ENCODE results near the gene GRIK3.
A peak's percentile ranks its signal among the peaks of the same experiment; 100 is the strongest.

GRIK3 gene

DNA sequence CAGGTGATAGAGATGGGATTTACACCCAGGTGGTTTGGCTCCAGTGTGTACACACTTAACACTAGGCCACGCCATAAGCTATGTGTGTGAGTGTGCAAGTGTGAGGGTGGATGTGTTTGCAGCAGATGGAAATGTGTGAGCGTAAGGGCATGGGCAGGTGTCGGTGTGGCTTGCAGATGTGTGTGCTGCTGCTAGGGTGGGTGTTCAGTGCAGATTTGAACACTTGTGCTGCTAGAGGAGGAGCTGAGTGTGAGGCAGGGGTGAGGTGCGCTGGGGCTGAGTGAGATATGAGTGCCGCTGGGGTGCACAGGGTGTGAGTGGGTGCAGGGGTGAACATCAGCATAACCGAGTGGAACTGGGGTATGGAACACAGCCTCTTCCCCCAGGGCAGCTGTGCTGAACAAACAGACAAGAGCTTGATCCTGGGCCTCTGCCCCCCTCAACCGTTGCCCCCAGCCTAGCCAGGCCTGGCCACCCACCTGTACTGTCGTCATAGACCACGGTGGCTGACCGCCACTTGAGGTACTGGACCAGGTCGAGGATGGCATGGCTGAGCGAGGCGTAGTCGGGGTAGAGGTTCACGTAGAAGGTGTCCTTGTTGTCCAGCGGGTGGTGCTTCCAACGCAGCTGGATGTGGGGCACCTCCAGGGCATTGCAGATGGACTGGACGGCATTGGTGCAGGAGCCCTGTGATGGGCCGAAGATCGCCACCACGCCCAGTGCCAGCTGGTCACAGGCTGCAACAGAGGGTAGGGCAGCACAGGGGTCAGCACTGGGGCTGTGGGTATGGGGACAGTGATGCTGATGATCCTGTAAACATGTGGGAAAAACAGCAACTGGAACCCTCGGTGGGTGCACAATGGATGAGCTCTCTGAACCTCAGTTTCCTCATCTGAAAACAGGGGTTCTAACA lies 153.9 kb downstream of the GRIK3 start:
- Mint-ChIP-seq H3K27ac (ENCODE audit: low read depth) (no peak overlapping the region), H3K4me1 (no peaks in the 10 kb centered on the region), H3K27me3 (peaks cover 49% of the 10 kb centered on the region), H3K9me3 (no peaks in the 10 kb centered on the region), H3K4me3 (no peak overlapping the region), H3K36me3 (ENCODE audit: insufficient read depth) (no peaks in the 10 kb centered on the region)
- peak in 1 of 2 donors; percentile 10 for DNase-seq (ENCODE audit: low spot score in 2 of 2)
- no peak for ATAC-seq (replicated peaks; ENCODE audit: extremely low read depth, poor library complexity, severe bottlenecking)

DNA sequence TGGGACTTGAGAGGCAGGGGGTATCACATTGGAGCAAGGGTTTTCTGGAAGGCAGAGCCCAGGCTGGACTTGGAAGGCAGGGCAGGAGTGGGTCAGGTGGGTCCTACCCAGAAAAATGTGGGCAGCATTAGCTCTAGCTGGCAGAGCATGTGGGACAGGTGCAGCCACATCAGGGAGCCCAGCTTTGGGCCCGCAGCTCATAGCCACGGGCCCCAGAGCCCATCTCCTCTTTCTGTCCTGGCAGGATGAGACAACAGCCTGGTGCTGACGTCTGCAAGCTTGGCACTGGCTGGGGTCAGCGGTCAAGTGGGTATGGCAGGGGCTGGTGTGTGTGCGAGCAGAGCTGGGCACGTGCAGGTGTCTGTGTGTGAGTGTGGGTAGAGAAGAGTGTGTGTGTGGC lies 154.7 kb downstream of the GRIK3 start:
- DNase-seq (ENCODE audit: low spot score in 2 of 2) (no peak), ATAC-seq (replicated peaks; ENCODE audit: extremely low read depth, poor library complexity, severe bottlenecking) (no peak)
- no peak overlapping the region for H3K4me3 Mint-ChIP-seq
- no peaks in the 10 kb centered on the region for H3K36me3 Mint-ChIP-seq (ENCODE audit: insufficient read depth)
- H3K27me3 Mint-ChIP-seq = peaks cover 56% of the 10 kb centered on the region
- no peak overlapping the region for H3K27ac Mint-ChIP-seq (ENCODE audit: low read depth)
- H3K4me1 Mint-ChIP-seq = no peaks in the 10 kb centered on the region
- no peaks in the 10 kb centered on the region for H3K9me3 Mint-ChIP-seq

DNA sequence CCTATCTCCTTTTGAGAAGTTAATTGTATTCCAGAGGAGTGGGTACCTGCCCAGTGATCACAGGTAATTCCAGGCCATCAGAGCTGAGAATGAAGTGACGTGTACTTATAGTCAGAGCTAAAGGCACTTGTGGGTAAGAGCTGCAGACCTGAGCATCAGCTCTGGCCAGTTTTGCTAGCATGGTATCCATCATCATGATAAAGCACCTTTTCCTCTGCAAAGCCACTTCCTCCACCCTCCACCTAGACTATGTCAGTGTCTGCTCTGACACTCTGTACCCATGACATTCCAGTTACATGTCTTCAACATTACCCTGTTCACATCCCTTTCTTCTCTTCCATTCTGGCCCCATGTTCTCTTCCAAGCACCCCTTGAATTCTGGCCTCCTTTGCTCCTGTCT lies 157.3 kb downstream of the GRIK3 start:
- H3K36me3 Mint-ChIP-seq (ENCODE audit: insufficient read depth) = no peaks in the 10 kb centered on the region
- H3K4me3 Mint-ChIP-seq = no peak overlapping the region
- no peaks in the 10 kb centered on the region for H3K9me3 Mint-ChIP-seq
- peaks cover 64% of the 10 kb centered on the region for H3K27me3 Mint-ChIP-seq
- no peak for ATAC-seq (replicated peaks; ENCODE audit: extremely low read depth, poor library complexity, severe bottlenecking)
- H3K4me1 Mint-ChIP-seq = no peaks in the 10 kb centered on the region
- no peak for DNase-seq (ENCODE audit: low spot score in 2 of 2)
- H3K27ac Mint-ChIP-seq (ENCODE audit: low read depth) = no peak overlapping the region

DNA sequence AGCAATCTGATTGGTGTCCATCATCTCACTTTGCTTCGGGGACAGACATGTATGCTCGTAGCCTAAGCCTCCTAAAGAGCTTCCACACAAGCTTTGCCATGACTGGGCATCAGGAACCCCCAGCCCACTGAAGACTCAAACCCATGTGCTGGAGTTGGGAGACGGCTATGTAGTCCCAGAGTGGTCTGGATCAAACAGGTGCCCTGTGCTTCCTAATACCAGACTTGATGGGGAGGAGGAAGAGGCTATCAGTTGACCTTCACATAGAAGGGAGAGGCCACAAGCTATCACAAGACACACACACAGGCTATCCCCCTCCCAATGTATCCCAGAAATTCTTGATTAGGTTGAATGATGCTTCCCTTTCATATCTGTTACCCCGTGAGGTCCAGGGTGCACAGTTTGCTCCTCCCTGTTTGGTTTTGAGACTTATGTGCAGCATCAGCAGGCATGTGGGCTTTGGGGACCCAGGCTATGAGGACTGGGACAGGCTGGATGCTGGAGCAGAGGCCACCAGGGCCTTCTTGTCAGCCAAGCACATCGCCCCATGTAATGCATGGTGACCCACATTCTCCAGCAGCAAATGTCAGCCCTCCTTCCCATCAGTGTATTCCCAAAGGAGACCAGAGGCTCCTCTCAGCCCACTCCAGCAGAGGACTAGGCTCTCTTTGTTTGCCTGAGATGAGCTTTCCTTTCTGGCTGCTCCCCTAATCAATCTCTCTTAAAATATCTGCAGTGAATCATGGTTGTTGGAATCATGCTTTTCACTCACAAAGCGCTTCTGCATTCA lies 159.8 kb downstream of the GRIK3 start:
- no peak for ATAC-seq (replicated peaks; ENCODE audit: extremely low read depth, poor library complexity, severe bottlenecking)
- H3K36me3 Mint-ChIP-seq (ENCODE audit: insufficient read depth) = no peaks in the 10 kb centered on the region
- DNase-seq (ENCODE audit: low spot score in 2 of 2) = no peak
- H3K4me3 Mint-ChIP-seq = no peak overlapping the region
- H3K4me1 Mint-ChIP-seq = no peaks in the 10 kb centered on the region
- no peak overlapping the region for H3K27ac Mint-ChIP-seq (ENCODE audit: low read depth)
- peaks cover 46% of the 10 kb centered on the region for H3K27me3 Mint-ChIP-seq
- H3K9me3 Mint-ChIP-seq = no peaks in the 10 kb centered on the region

DNA sequence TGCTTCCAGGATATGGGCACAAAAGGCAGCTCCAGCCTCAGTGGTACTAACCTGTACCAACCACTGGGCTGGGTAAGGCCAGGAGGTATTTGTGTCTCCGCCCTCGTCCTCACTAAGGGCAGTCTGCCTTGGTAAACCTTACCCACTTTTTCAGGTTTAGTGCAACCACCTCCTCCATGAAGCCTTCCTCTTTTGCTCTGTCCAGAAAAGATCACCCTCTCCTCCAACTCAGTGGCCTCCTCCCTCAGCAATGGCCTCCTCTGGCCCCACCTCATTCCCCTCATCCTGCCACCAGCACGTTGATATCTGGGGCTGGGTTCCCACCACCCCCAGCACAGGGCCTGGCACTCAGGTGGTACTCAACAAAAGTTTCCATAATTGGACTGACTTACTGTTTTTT lies 161.5 kb downstream of the GRIK3 start:
- H3K9me3 Mint-ChIP-seq = no peaks in the 10 kb centered on the region
- no peak for ATAC-seq (replicated peaks; ENCODE audit: extremely low read depth, poor library complexity, severe bottlenecking)

DNA sequence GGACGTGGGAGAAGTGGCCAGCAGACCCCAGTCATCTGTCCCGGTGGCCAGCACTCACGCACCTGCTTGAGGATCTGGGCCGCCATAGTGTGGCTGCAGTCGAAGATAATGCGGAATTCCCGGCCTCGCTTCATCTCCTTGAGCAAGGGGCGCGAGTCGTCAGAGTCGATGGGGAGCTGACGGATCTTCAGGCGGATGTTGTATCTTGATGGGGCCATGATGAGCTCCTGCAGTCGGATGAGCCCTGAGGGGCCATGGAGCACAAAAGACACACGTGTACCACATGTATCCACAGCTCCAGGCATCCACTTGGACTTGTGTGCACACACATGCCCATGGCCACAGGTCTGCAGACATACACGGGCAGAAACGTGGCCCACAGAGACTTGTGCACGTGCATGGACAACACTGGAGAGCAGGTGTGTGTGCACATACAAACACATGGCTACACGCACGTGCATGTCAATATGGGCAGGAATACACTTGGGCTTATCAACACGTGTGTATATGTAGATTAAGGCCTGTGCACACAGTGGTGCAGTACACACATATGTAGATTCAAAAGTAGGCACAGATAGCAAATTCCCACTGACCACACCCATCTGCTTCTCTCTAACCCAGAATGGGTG lies 162.1 kb downstream of the GRIK3 start:
- Mint-ChIP-seq H3K4me3 (no peak overlapping the region), H3K27me3 (peaks cover 27% of the 10 kb centered on the region)

More for the DNA sequence above, 161.5 kb downstream of the GRIK3 start:
- Mint-ChIP-seq H3K4me1 (no peaks in the 10 kb centered on the region), H3K4me3 (no peak overlapping the region), H3K27ac (ENCODE audit: low read depth) (no peak overlapping the region), H3K36me3 (ENCODE audit: insufficient read depth) (no peaks in the 10 kb centered on the region), H3K27me3 (peaks cover 33% of the 10 kb centered on the region)
- no peak for DNase-seq (ENCODE audit: low spot score in 2 of 2)

DNA sequence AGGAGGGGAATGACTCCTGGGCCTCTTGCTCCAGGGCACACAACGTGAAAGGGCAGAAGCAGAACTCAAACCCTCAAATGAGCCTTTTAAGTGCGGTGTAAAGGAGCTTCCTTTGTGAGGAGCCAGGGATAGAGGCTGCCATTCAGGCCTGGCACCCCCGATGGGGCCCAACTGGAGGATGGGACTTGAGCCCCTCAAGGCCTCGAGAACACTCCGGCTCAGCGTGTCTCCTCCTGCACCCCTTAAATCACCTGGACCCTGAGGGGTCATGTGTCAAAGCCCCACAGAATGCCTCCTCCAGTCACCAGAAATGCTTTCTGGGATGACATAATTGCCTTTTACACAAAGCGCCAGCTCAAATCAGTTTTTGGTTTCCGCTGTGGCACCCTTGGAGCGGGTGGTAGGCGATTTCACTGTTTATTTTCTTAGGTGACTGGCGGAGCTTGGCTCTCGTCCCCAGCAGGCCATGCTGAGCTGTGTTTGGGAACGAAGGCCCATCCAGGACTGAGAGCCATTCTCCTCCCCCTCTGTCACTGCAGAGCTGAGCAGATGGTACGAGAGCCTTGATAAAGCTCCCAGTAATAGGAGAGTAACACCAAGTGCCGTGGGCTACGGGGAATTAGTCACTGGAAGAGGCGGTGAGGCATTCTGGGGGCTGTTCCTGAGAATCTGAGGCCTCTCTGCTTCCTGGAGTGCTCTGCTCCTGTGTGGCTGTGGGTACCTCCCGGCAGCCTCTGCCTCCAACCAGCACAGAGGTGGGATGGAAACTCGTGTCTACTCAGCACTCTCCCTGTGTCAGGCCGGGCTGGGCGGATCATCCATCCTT lies 163.0 kb downstream of the GRIK3 start:
- no peak overlapping the region for H3K4me3 Mint-ChIP-seq
- no peak for DNase-seq (ENCODE audit: low spot score in 2 of 2)

More for the DNA sequence above, 162.1 kb downstream of the GRIK3 start:
- Mint-ChIP-seq H3K27ac (ENCODE audit: low read depth) (no peak overlapping the region), H3K4me1 (no peaks in the 10 kb centered on the region), H3K9me3 (no peaks in the 10 kb centered on the region), H3K36me3 (ENCODE audit: insufficient read depth) (no peaks in the 10 kb centered on the region)
- ATAC-seq (replicated peaks; ENCODE audit: extremely low read depth, poor library complexity, severe bottlenecking) (no peak), DNase-seq (ENCODE audit: low spot score in 2 of 2) (no peak)

DNA sequence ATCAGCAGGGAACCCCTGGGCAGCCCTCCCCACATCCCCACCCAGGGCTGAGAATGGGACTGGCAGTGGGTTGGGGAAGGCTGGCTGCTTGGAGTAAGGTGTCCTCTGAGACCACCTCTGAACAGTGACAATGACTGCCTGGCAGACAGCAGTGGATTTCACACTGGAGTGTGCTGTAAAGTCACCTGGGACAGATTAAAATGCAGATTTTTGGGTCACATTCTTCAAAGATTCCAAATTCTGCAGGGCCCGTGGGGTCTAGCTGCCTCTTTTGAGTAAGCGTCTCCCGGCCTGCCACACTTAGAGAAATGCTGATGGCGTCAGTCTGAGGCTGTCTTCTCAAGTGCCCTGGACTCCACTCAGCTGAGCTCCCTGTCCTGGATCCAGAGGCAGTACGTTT lies 164.5 kb downstream of the GRIK3 start:
- DNase-seq (ENCODE audit: low spot score in 2 of 2) = no peak
- H3K4me1 Mint-ChIP-seq = no peaks in the 10 kb centered on the region
- H3K27me3 Mint-ChIP-seq = peaks cover 16% of the 10 kb centered on the region
- no peak for ATAC-seq (replicated peaks; ENCODE audit: extremely low read depth, poor library complexity, severe bottlenecking)
- no peaks in the 10 kb centered on the region for H3K36me3 Mint-ChIP-seq (ENCODE audit: insufficient read depth)
- H3K27ac Mint-ChIP-seq (ENCODE audit: low read depth) = no peak overlapping the region
- no peaks in the 10 kb centered on the region for H3K9me3 Mint-ChIP-seq
- H3K4me3 Mint-ChIP-seq = no peak overlapping the region

More for the DNA sequence above, 163.0 kb downstream of the GRIK3 start:
- no peaks in the 10 kb centered on the region for H3K9me3 Mint-ChIP-seq
- H3K27ac Mint-ChIP-seq (ENCODE audit: low read depth) = no peak overlapping the region
- H3K4me1 Mint-ChIP-seq = no peaks in the 10 kb centered on the region
- no peak for ATAC-seq (replicated peaks; ENCODE audit: extremely low read depth, poor library complexity, severe bottlenecking)
- H3K27me3 Mint-ChIP-seq = peaks cover 21% of the 10 kb centered on the region
- H3K36me3 Mint-ChIP-seq (ENCODE audit: insufficient read depth) = no peaks in the 10 kb centered on the region

DNA sequence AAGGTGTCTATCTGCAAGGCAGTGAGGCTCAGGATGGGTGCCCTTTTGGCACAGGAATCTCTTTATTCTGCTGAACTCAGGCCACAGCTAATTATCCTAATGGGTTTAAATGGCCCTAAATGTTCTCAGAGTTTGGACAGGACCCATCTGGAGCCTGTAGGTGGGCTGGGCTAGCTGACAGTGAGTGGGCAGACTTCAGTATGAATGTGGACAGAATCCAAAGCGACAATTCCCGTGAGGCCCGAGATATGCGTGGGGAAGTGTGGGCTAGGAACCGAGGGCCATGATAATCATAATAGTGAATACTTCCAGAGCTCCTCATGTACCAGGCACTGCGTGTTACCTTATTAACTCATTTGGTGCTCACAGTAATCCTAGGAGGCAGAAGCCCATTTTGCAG lies 165.3 kb downstream of the GRIK3 start:
- no peaks in the 10 kb centered on the region for H3K4me1 Mint-ChIP-seq
- peaks cover 9% of the 10 kb centered on the region for H3K27me3 Mint-ChIP-seq
- H3K27ac Mint-ChIP-seq (ENCODE audit: low read depth) = no peak overlapping the region
- H3K4me3 Mint-ChIP-seq = no peak overlapping the region
- no peak for ATAC-seq (replicated peaks; ENCODE audit: extremely low read depth, poor library complexity, severe bottlenecking)
- no peaks in the 10 kb centered on the region for H3K36me3 Mint-ChIP-seq (ENCODE audit: insufficient read depth)
- H3K9me3 Mint-ChIP-seq = no peaks in the 10 kb centered on the region
- no peak for DNase-seq (ENCODE audit: low spot score in 2 of 2)

DNA sequence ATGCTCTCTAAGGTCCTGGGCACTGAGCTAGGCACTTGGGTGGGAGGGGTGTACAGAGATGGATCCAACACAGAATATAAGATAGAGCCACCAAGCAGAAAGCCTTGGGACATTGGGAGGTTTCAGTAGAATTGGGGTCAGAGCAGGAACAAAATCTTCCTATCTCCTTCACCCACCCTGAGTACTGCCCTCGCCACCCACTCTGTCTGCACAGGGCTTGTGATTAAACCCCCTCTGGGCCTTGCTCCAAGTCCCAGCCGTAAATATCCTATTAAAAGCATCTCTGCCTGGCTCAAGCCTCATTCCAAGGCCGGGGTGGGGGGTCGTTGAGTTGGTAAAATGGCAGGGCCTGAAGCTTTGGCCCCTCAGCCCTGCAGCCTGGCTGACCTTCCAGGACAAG lies 166.7 kb downstream of the GRIK3 start:
- Mint-ChIP-seq H3K4me1 (no peaks in the 10 kb centered on the region), H3K9me3 (no peaks in the 10 kb centered on the region), H3K36me3 (ENCODE audit: insufficient read depth) (no peaks in the 10 kb centered on the region), H3K27ac (ENCODE audit: low read depth) (no peak overlapping the region), H3K4me3 (no peak overlapping the region), H3K27me3 (peaks cover 14% of the 10 kb centered on the region)
- DNase-seq (ENCODE audit: low spot score in 2 of 2) (no peak), ATAC-seq (replicated peaks; ENCODE audit: extremely low read depth, poor library complexity, severe bottlenecking) (no peak)

DNA sequence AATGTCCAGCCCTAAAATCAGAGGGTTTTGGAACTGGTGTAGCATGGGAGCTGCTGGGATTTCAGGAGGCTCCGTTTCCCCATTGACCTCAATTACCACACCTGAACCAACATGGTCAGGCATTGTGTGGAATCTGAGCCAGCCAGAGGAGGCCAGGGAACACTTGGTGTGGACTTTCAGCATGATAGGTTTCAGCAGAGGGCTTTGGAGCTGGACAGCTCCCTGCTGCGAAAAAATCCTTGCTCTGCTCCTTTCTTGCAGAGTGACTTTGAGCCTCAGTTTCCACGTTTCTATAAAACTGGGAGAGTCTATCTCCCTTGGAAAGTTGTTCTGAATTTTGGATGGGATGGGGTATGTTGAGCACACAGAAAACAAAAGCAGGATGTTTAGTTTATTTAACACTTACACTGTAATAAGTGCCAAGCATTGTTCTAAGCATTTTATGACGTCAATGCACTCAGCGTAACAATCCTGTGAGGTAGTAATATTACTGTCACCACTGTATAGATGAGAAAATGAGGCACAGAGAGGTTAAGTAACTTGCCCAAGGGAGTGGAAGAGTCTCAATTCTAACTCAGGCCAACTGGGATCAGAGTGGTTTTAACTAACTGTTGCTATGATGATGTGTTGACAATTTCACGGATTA lies 168.0 kb downstream of the GRIK3 start:
- DNase-seq (ENCODE audit: low spot score in 2 of 2) (no peak), ATAC-seq (replicated peaks; ENCODE audit: extremely low read depth, poor library complexity, severe bottlenecking) (no peak)
- Mint-ChIP-seq H3K4me1 (no peaks in the 10 kb centered on the region), H3K4me3 (no peak overlapping the region), H3K27ac (ENCODE audit: low read depth) (no peak overlapping the region), H3K9me3 (no peaks in the 10 kb centered on the region), H3K27me3 (peaks cover 21% of the 10 kb centered on the region), H3K36me3 (ENCODE audit: insufficient read depth) (no peaks in the 10 kb centered on the region)

DNA sequence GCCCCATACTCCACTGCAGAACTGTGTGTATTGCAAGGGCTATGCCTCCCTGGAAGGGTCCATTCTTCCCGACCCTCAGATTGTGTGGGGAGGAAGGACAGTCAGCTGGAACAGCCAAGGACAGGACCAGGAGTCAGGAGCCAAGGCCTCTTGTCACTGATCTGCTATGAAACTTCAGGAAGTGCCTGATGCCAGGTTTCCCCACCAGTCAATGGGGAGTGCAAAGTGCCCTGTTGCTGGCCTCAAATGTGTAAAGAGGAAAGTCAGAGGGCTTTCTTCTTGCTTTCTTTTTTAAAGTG lies 168.8 kb downstream of the GRIK3 start:
- DNase-seq (ENCODE audit: low spot score in 2 of 2) (no peak), ATAC-seq (replicated peaks; ENCODE audit: extremely low read depth, poor library complexity, severe bottlenecking) (no peak)
- H3K4me1 Mint-ChIP-seq = no peaks in the 10 kb centered on the region
- H3K9me3 Mint-ChIP-seq = no peaks in the 10 kb centered on the region
- H3K36me3 Mint-ChIP-seq (ENCODE audit: insufficient read depth) = no peaks in the 10 kb centered on the region
- H3K4me3 Mint-ChIP-seq = no peak overlapping the region
- no peak overlapping the region for H3K27ac Mint-ChIP-seq (ENCODE audit: low read depth)
- peaks cover 22% of the 10 kb centered on the region for H3K27me3 Mint-ChIP-seq
